Fibroblast of skin of back (primary cell): Measurements from ENCODE around the gene FFAR4.

Experiments
- DNase-seq: peaks from one replicate; pipeline ENCODE4 v3.0.0-alpha.2; 2013

Gene FFAR4

GRCh38 chr10:93573051-93573909 is 6.8 kb downstream of the FFAR4 start:
- DNase-seq, result no peak

GRCh38 chr10:93573924-93574323 is 7.5 kb downstream of the FFAR4 start:
- no peak for DNase-seq

GRCh38 chr10:93576888-93577287 is 10.4 kb downstream of the FFAR4 start:
- DNase-seq, result no peak

GRCh38 chr10:93577565-93577964 is 11.1 kb downstream of the FFAR4 start:
- no peak for DNase-seq

- DNase-seq, result no peak
These were observed 12.6 kb downstream of the FFAR4 start for GRCh38 chr10:93579089-93579488.

- no peak for DNase-seq
These were observed 13.7 kb downstream of the FFAR4 start for GRCh38 chr10:93579985-93580711.

GRCh38 chr10:93580828-93581227 is 14.4 kb downstream of the FFAR4 start:
- DNase-seq, result peak; percentile 55

- no peak for DNase-seq
These were observed 18.0 kb downstream of the FFAR4 start for GRCh38 chr10:93584445-93584844.

- DNase-seq, result no peak
These were observed 23.4 kb downstream of the FFAR4 start for GRCh38 chr10:93589648-93590562.

GRCh38 chr10:93590638-93591037 is 24.2 kb downstream of the FFAR4 start:
- no peak for DNase-seq

GRCh38 chr10:93591065-93591808 is 24.8 kb downstream of the FFAR4 start:
- DNase-seq, result no peak

GRCh38 chr10:93593254-93593653 is 26.8 kb downstream of the FFAR4 start:
- no peak for DNase-seq

GRCh38 chr10:93593749-93594148 is 27.3 kb downstream of the FFAR4 start:
- no peak for DNase-seq

GRCh38 chr10:93594518-93594917 is 28.1 kb downstream of the FFAR4 start:
- DNase-seq, result no peak

GRCh38 chr10:93595378-93596161 is 29.1 kb downstream of the FFAR4 start:
- DNase-seq, result peak; percentile 53

GRCh38 chr10:93596539-93596938 is 30.1 kb downstream of the FFAR4 start:
- DNase-seq, result no peak

- no peak for DNase-seq
These were observed 30.7 kb downstream of the FFAR4 start for GRCh38 chr10:93597075-93597599.

- DNase-seq, result no peak
These were observed 31.7 kb downstream of the FFAR4 start for GRCh38 chr10:93598157-93598556.

GRCh38 chr10:93599335-93599734 is 32.9 kb downstream of the FFAR4 start:
- no peak for DNase-seq

GRCh38 chr10:93599778-93600177 is 33.3 kb downstream of the FFAR4 start:
- no peak for DNase-seq
